AML-193 (cell line): ENCODE measurements around the gene ZFP62.
"Not testable (repeated sequence)": the region's sequence is repeated elsewhere in the genome, so short reads cannot be mapped to it uniquely, and the experiment has no call there.

ENCODE experiments used
- DNase-seq, 2 experiments: peaks; one replicate each; lab custom pipeline; 2025; lab: John Stamatoyannopoulos, UW

Gene ZFP62

DNA sequence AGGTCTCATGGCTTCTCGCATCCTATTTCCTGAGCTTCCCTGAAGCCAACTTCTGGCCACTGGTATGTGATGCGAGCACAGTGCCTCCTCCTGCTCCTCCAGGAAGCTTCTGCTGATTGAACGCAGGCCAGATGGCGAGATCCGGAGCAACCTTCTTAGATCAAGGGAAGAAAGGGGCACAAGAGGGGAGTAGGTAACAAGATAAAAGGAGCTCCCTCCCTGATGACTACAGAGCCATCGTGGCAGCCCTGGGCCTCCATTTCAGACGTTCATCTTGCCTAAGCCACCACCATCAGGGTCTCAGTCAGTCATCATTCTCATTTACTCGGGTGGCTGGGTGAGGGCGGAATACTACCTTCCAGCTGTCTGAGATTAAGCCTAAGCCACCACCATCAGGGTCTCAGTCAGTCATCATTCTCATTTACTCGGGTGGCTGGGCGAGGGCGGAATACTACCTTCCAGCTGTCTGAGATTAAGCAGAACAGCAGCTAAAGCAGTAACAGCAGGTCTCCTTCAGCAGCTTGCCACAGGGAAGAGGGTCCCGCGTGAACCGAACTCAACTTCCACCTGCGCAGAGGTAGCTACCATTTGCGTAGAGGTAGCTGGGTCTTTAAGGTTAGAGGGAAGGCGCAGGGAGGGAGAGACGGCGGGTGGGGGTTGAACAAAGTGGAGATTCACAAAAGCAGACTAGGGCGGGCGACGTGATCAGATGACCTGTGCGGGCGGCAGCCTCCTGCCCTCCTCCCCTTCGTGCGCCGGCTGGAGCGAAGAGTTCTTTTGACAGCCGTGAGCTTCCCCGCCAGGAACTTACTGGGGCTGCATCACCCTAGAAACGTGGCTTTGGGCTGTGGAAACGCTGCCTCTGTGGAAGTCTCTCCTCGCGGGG is 30.6 kb downstream of the ZFP62 start:
- peak; percentile 38 to 58 for DNase-seq

DNA sequence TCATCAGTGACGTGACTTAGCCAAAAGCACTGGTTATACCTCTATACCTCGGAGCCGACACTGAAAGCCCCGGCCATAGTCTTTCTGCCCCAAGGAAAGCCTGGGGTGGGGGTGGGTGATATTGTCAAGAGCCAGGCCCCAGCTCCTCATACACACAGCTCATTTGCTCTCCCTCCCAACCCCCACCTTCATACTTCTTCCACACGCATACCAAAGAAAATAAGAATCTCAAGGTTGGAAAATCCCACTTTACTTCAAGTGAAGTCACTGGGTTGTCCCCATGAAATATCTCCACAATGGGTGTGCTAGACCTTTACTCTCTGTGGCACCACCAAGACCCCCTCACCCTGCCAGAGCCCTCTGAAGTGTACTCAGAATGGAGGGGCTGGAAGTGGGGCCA is 31.4 kb downstream of the ZFP62 start:
- no peak for DNase-seq

DNA sequence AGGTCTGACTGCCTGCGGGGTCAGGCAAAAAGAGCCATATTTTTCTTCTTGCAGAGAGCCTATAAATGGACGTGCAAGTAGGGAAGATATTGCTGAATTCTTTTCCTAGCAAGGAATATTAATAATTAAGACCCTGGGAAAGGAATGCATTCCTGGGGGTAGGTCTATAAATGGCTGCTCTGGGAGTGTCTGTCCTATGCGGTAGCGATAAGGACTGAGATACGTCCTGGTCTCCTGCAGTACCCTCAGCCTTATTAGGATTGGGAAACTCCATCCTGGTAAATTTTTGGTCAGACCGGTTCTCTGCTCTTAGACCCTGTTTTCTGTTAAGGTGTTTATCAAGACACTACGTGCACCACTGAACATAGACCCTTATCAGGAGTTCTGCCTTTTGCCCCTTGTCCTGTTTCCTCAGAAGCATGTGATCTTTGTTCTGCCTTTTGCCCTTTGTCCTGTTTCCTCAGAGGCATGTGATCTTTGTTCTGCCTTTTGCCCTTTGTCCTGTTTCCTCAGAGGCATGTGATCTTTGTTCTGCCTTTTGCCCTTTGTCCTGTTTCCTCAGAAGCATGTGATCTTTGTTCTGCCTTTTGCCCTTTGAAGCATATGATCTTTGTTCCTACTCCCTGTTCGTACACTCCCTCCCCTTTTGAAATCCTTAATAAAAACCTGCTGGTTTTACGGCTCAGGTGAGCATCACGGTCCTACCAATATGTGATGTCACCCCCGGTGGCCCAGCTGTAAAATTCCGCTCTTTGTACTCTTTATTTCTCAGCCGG is 32.1 kb downstream of the ZFP62 start:
- not testable (repeated sequence) for DNase-seq

DNA sequence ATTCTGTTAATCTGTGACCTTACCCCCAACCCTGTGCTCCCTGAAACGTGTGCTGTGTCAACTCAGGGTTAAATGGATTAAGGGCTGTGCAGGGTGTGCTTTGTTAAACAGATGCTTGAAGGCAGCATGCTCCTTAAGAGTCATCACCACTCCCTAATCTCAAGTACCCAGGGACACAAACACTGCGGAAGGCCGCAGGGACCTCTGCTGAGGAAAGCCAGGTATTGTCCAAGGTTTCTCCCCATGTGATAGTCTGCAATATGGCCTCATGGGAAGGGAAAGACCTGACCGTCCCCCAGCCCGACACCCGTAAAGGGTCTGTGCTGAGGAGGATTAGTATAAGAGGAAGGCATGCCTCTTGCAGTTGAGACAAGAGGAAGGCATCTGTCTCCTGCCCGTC is 33.7 kb downstream of the ZFP62 start:
- DNase-seq = not testable (repeated sequence)

DNA sequence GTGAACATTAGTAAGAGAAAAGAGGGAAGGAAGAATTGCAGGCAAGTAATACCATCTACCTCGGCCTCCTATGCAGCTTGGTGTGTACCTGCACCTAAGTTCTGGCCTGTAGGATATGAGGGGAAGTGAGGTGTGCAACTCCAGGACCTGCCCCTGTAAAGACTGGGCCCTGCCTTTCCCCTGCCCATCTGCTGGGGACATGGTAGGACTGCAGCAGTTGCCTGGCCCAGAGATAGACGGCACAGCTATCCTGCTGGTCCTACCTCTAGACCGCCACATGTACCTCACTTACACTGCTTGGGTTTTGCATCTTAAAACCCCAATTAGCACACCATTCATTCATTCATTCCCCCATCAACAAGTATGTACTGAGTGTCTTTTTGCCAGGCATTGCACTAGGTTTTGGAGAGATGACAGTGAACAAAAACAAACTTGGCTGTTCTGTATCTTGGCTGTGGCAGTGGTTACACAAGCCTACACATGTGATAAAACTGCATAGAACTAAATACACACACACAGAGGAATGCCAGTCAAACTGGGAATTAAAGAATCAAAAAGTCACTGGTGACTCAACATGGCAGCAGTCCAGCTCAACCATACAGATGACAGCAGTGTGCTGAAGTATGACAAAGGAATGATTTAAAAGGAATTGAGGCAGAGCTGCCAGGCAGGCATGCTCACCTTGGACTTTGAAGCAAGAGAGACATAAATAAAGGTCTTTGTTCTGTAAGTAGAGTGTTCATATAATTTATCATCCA is 35.1 kb downstream of the ZFP62 start:
- DNase-seq = no peak

DNA sequence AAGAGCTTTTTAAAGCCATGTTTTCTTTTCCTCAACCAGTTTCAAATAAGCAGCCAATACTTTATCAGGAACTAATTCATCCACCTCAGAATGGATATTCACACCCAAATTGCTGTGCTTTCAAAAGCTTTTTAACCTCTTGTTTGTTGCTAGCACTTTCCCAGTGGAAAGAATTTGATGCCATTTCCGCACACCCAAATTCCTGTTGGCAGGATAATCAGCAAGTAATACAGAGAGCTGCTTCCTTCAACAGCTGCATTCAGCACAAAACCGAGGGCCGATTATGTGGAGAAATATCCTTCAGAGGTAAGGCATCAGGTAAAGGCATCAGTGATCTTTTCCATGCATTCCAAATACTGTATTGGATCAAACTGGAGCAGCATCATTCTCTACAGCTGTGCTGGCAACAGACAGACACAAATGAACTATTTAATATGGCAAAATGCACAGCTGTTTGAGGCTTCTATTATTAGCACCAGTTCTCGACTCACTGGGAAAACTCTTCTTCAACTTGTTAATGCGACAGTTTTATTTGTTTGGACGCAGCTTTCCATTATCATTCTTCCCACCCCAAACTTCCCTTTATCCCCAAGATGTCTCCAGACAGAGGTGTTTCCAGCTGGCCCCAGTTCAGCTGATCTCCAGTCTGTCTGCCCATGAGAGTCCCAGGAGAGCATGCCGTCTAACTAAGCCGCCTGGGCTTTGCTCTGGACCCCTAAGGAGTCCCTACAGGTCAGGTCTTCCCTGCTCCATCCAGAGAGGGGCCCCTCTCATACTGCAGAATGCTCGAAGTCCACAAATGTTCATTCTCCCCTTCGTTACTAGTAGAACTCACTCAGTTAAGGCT is 36.2 kb downstream of the ZFP62 start:
- DNase-seq = no peak

DNA sequence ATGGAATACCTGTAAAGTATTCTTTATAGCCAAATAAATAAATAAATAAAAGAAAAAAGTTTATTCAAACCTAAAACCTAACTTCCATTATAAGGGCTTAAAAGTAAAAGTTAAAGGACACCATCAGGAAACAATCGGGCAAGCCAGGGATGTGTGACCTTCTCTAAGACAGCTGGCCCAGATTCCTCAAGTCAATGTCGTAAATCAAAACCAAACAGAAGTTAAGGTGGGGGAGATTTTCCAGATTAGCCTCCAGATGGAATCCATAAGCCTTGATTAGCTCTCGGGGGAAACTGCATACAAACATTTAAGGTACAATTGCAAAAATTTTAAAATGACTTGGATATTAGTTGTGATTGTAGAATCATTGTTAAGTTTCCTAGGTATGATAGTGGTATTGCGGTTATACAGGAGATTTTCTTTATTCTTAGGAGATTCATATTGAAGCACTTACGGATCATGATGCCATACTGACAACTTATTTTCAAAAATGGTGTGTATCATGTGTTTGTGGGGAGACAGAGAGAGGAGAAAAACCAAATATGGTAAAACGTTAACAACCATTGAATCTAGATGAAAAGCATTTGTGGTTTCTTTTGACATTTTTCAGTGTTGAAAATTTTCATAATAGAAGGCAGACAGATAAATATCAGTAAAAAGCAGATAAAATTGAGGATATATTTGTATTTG is 37.0 kb downstream of the ZFP62 start:
- DNase-seq = no peak

DNA sequence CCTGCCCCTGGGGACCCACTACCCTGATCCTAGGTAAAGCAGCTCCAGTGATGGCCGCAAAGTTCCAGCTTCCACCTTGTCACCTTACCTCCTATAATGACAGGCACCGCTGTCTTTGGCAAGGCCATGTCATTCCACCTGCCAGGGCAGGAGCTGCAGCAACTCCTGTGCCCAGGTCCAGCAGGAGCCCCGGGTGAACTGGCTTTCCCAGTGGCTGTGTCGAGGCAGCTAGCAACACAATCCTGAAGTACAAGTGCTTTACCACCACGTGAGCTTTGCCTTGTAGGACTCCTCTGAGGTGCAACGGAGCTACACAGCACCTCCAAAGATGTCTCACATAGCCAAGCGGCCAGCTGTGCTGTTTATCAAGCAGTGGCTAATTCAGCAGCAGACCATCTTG is 37.7 kb downstream of the ZFP62 start:
- no peak for DNase-seq

DNA sequence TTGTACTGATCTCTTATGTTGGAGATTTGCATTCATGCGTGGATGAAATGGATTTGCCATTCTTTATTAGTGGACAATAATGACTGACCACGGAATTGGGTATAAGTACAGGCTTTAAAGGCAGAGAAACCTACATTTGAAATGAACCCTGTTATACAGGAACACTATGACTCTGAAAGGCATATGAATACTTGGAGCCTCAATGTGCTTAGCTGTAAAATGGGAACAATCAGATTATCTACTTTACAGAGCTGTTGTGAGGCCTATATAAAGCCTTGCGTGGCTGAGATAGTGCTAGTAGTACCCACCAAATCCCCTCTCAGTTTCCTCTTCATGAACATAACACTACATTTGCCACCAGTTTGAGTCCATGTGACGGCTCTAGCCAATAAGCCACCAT is 39.5 kb downstream of the ZFP62 start:
- no peak for DNase-seq

DNA sequence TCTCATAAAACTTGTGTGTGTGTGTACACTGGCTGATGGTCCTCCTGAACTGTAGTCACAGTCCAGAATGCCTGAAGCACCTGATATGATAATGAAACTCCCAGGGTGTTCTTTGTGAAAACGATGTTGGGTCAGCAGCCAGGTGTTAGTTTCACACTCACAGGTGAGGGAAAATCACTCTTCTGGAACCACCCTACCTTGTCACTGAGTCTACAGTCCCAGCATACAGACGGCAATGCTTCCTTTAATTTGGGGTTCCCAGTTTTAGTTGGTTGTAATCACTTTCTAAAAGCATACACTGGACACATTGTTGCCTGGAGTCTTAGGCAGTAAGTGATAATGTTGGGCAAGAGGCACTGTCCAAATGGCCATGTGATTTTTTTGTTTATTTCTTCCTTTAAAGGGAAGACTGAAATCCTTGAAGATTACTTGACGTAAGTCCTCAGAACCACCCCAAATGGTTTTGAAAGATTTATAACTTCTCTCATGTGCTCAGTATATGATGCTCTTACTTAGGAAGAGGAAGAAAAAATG is 40.2 kb downstream of the ZFP62 start:
- no peak for DNase-seq

DNA sequence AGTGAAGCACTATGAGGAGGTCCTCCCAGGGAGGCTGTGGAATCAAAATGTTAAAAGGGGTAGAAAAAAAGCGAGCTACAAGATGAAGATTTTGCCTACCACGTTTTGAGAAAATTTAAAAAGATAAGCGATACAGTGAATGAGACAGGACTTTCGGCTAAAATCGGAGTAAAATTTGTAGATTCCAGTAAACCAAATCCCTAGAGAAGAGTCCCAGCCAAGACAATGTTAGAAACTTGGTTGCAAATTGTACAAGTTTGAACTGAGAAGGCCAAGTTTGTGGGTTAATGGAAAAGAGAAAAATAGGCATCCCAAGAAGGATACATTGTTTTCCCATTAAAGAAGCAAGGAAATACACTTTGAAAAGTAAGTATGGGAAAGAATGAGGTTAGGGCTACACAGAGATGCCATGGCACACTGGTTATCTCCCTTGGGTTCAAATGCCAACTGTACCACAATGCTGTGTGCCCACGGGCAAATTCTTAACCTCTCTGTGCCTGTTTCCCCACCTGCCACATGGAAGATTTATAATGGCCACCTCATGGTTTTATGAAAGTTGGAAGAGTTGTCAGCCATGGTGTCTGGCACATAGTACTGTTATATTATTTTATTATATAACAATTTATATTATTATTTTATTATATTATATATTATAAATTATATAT is 42.3 kb downstream of the ZFP62 start:
- no peak for DNase-seq

DNA sequence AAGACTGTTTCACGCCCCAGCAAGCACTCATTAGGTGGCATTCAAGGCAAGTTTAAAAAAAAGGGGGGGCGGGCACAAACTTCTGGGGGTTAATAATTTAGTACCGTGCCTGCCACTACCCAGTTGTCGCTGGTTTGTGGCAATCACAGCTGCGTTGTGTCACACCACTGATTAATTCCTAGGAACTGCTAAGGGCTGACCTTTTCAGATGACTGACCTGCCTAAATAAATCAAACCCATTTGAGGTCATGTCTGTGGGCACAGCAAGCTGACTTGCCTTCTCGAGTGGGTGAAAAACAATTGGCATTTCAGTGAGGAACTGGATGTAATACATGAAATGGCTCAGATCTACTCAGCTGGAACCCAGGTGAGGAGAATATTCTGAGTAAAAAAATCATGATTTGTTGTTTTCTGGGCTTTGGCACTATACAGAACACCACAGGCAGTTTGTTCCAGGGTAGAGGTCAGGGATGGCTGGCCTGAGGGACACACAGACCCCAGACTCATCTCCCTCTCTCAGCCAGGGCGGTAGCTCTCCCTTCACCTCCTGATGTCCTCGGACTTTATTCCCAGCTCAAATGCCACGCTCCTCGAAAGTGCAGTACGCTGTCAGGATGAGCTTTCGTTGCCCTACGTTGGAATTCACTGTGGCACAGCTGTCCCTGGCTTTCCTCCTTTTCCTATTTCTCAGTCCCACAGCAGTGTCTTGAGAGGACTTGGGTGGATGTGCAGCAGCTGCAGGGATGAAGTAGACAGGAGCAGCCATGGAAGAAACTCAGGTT is 43.0 kb downstream of the ZFP62 start:
- no peak for DNase-seq

DNA sequence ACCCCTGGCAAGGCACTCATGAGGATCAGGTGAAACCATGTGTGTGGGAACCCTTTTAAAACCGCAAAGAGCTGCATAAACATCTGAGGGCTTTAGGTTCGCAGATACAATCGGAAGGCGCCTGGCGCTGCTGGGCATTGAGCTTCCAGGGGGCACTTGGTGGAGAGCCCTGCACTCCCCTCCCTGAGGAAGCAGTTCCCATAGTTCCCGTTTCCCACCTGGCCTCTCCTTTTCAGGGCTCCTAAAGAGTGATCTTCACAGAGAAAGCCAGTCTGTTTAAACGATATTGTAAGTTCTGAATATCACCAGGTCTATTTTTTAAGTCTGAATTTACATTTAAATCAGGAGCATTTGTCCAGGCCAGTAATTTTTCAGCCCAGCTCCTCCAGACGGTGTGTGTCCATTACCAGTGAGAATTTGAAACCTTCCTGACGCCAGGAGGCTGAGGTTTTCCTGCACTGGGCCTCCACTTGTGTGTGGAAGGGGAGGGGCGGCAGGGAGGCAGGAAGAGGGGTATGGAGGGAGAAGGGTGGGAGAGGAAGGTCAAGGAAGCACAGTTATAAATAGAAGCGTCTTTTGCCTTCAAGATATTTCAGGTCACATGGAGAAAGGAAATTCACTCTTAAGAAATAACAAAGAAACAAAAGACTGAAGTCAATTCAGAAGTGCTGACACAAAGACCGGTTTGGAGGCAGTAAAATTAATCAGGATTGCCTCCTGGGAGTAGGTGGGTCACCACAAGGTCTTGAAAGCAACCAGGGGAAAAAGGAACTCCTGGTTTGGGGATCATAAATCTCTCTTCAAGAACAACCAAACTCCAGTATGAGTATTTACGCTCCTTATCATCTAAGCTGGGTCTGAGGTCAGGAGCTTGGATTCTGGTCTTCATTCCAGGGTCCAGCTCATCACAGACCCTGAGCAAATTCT is 44.2 kb downstream of the ZFP62 start:
- DNase-seq = no peak

DNA sequence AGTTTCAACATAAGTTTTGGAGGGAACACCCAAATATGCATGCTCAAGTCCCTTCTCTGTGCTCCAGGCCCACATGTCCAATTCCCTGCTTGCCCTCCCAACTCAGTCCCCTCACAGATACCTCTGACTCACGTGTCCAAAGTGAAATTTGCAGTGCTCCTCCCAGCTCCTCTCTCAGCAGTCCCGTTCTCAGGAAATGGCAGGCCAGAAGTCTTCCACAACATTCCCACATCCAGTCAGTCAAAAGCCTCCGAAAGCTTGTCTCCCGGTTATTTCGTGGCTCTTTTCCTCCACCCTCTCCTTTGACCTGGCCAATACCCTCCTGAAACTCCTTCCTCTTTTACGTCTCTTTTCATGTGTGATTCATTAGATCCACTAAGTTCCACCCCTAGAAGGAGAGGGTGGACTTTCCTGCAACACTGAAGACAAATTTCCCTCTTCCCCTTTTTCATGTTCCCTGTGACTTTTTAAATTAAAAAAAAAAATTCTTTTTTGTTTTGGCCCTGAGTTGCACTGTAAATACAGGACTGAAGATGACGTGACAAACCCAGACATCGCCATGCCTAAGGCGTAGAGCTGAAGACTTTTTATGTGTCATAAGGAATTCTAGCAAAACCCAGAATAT is 45.7 kb downstream of the ZFP62 start:
- DNase-seq = peak; percentile 47 to 58

DNA sequence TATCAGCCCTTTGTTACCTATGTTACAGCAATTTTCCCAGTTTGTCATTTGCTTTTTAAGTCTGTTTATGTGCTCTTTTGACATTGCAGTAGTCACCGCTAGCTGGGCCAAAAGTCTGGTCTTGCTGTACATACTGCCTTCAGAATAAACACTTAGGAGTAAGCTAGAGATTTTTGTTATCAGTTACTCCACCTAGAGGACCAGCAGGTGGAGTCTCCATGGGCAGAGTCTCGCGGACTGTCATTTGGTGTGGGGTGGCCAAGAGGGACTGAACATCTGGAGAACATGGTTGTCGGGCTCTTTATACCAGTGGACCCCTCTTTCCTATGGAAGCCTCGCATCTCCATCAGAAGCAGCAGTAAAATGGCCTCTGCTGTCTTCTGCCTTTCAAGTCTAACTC is 47.7 kb downstream of the ZFP62 start:
- no peak for DNase-seq

DNA sequence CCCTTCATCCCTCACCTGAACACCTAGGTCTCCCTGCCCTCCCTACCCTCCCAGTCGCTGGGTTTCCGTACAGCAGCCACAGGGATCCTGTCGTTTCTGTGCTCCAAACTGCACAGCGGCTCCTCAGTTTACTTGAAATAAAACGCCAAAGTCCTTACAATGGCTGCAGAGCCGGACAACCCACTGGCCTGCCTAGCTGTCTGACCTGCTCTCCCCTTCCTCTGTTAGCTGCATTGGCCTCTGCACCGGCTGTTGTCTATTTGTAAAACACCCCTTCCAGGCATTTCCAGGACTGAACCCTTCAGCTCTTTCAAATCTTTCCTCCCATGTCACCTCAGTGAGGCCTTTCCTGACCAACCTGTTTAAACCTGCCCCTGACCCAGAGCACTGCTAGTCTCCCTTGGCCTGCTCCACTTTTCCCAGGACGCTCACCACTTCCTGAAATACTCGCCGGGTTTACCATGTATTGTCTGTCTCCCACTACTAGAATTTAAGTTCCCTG is 49.4 kb downstream of the ZFP62 start:
- no peak for DNase-seq

DNA sequence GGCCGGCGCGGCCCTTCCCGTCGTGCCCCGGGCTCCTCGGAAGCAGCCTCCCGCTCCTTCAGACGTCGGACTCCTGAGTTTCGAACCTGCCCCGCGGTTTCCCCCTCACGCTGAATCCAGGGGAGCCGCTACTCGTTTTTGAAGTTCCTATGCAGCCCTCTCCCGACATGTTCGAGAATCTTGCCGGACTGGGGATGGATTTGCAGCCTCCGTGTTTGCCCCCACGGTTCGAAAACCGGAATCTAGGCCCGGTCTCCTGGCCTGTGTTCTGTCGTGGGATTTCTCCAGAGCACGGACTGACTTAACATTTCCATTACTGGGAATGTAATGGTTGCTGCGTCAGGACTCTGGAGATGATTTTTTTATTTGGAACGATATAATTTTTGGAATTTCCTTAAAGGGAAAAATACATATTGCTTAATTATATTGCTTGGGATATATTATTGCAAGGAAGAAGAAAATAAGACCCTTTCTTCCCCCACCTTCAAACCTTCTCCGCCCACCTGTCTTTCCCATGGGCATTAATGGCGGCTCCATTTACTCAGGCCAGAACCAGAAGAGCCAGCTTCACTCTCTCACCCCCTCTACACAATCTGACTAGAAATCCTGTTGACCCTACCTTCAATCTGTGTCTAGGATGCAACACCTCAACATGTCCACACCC is 50.0 kb downstream of the ZFP62 start:
- DNase-seq = peak; percentile 27 to 29
